ENCODE measurements around the gene FRMPD4. TPM values are rescaled to one million over a fixed set of nuclear protein-coding genes. Genes with fewer than 3 reads are reported as not detected.

FRMPD4 gene
- total and polyA plus RNA-seq, 10 of the 15 experiments (the other 5 are each of a cell fraction or from before 2014, with no cell fraction given): not detected

- TF ChIP-seq NFYB (IDR thresholded peaks at IDR 0.05; ENCODE audit: insufficient read depth, low read depth, low read length): no peak
- peak; percentile 62; the same call in 1 of the 2 replicates for TF ChIP-seq GABPA (IDR thresholded peaks at IDR 0.05; ENCODE audit: low read depth)
- TF ChIP-seq STAT3 (IDR thresholded peaks at IDR 0.05; ENCODE audit: low read depth, low read length): 0 out of 2 replicates have a peak, but pooled peaks have one; percentile 30
Measured at GRCh38 chrX:12443534-12444098, 305.3 kb downstream of the FRMPD4 start (continued).

DNA sequence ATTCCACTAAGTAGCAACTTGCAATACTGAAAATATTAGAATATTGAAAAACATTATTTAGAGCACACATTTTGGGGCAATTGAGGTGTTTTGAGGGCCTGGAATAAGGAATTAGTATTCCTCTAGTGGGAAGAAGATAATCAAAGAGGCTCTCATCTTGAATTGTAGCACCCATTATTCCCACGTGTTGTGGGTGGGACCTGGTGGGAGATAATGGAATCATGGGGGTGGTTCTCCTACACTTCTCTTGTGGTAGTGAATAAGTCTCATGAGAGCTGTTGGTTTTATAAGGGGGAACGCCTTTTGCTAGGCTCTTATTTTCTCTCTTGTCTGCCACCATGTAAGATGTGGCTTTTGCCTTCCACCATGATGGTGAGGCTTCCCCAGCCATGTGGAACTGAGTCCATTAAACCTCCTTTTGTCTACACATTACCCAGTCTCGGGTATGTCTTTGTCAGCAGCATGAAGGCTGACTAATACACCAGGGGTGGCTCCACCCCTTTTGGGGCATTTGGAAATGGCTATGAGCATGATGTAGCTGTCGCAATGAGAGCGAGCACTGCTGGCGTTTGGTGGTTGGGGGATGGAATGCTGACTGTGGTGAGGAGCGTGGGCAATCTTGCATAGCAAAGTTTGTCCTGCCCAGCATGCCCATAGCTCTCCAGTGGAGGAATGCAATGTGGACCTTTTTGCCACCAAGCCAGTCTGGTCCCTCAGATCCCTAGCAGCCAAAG lies 308.2 kb downstream of the FRMPD4 start:
- DNase-seq (ENCODE audit: low read depth, low spot score) (no peak), ATAC-seq (no peak), FAIRE-seq (no peak)
- intact Hi-C loops (cut with micrococcal nuclease; ENCODE audit: unreplicated experiment): no loop called here
- Histone ChIP-seq H3K4me1 (ENCODE audit: control insufficient read depth, insufficient read depth, low read length) (0 out of 2 replicates have a peak, but pooled peaks cover 3% of the 10 kb centered on the region), H3K27me3 (replicated peaks in 1 of 2; ENCODE audit: control insufficient read depth in 2 of 2, insufficient read depth in 2 of 2, low read length in 1 of 2) (0 out of 4 replicates have a peak, but pooled peaks cover 0 to 4% of the 10 kb centered on the region in 2 experiments), H3K4me2 (ENCODE audit: control insufficient read depth, insufficient read depth) (no peak overlapping the region), H3K27ac (ENCODE audit: control insufficient read depth, insufficient read depth) (no peak overlapping the region), H3K9ac (ENCODE audit: control insufficient read depth, insufficient read depth, low read length) (no peak overlapping the region), H3K9me3 (replicated peaks; ENCODE audit: control insufficient read depth, insufficient read depth, low read length) (no peaks in the 10 kb centered on the region; the same call in 2 of the 3 replicates), H2AFZ (ENCODE audit: control insufficient read depth, low read depth, low read length) (no peak overlapping the region), H4K20me1 (ENCODE audit: control insufficient read depth, insufficient read depth) (no peaks in the 10 kb centered on the region), H3K36me3 (ENCODE audit: control insufficient read depth in 2 of 2, insufficient read depth in 2 of 2, low read length in 1 of 2) (no peaks in the 10 kb centered on the region), H3K4me3 (no peak overlapping the region), H3K79me2 (ENCODE audit: control insufficient read depth, insufficient read depth, low read length) (no peaks in the 10 kb centered on the region)
- CTCF ChIA-PET: no interaction called here
- 44% methylated on average over 7 of the region's 7 CpGs for WGBS (ENCODE audit: insufficient coverage, insufficient replicate concordance, low lambda C conversion rate, missing lambda C conversion rate)
- POLR2A ChIA-PET: no interaction called here
- SMC1A ChIA-PET (ENCODE audit: uncharacterized antibody, unreplicated experiment): no interaction called here
- no TSS peak for BruUV-seq (replicated peaks)
- RAD21 ChIA-PET (ENCODE audit: unreplicated experiment): no interaction called here
- in situ Hi-C loops (cut with MboI): no loop called here
- no peak for TF ChIP-seq EP300 (IDR thresholded peaks at IDR 0.05; ENCODE audit: borderline replicate concordance in 1 of 2, control insufficient read depth in 1 of 2, low read depth in 2 of 2, low read length in 2 of 2)
- TF ChIP-seq KAT2A (conservative IDR thresholded peaks at IDR 0.05; ENCODE audit: control insufficient read depth, low read depth, low read length): no peak
- TF ChIP-seq CEBPB (IDR thresholded peaks at IDR 0.05; ENCODE audit: borderline replicate concordance in 1 of 2, low read depth in 2 of 2, low read length in 2 of 2): no peak
- TF ChIP-seq POLR2AphosphoS5 (IDR thresholded peaks at IDR 0.05; ENCODE audit: low read length): no peak
- TF ChIP-seq CBX5 (IDR thresholded peaks at IDR 0.05; ENCODE audit: low read depth): no peak
- no peak for TF ChIP-seq SMC3 (IDR thresholded peaks at IDR 0.05; ENCODE audit: borderline replicate concordance, low read length)
- no peak for TF ChIP-seq CUX1 (IDR thresholded peaks at IDR 0.05; ENCODE audit: insufficient replicate concordance, low read depth, low read length)
- no peak for TF ChIP-seq CREB1 (IDR thresholded peaks at IDR 0.05; ENCODE audit: low read depth)
- TF ChIP-seq HDGF (IDR thresholded peaks at IDR 0.05): no peak
- no peak for TF ChIP-seq CBFB (IDR thresholded peaks at IDR 0.05; ENCODE audit: low read depth)
- TF ChIP-seq NFXL1 (IDR thresholded peaks at IDR 0.05; ENCODE audit: borderline replicate concordance): no peak
- no peak for TF ChIP-seq FOXK2 (IDR thresholded peaks at IDR 0.05)
- TF ChIP-seq BMI1 (IDR thresholded peaks at IDR 0.05; ENCODE audit: borderline replicate concordance): no peak
- TF ChIP-seq EED (IDR thresholded peaks at IDR 0.05; ENCODE audit: low read depth): no peak
- TF ChIP-seq NFYB (IDR thresholded peaks at IDR 0.05; ENCODE audit: insufficient read depth, low read depth, low read length): no peak
- TF ChIP-seq SREBF2 (IDR thresholded peaks at IDR 0.05; ENCODE audit: low read length): no peak

All from GM12878 (cell line).